ENCODE results near the gene DUS3L. TPM values are rescaled to one million over a fixed set of nuclear protein-coding genes. Genes with fewer than 3 reads are reported as not detected.
A peak's percentile ranks its signal among the peaks of the same experiment; 100 is the strongest.

The DUS3L gene
- total RNA-seq, 1 experiment from 2014 or later: 67.0 TPM

DNA sequence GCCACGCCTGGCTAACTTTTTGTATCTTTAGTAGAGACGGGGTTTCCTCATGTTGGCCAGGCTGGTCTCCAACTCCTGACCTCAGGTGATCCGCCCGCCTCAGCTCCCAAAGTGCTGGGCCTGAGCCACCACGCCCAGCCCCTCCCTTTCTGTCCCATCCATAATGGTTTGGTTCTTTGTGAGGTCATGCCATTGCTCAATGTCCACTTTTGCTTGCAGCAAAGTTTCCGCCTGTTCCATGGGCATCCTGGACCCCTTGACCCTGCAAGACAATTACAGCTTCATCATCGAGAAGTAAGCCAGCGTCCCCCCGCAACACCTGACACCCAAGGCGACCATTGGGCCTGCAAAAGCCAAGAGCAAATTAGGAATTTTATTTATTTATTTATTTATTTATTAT is 23.0 kb downstream of the DUS3L start:
- no peaks in the 10 kb centered on the region for H3K9me3 ChIP-seq (ENCODE audit: control insufficient read depth, low read depth, low read length)
- no peaks in the 10 kb centered on the region for H3K27me3 ChIP-seq (ENCODE audit: insufficient read depth, low read length)
- no peaks in the 10 kb centered on the region for H4K20me1 ChIP-seq (ENCODE audit: control insufficient read depth, insufficient read depth, insufficient read length)
- no peak overlapping the region for H3T11ph ChIP-seq (ENCODE audit: low read length)
- H3K79me1 ChIP-seq (ENCODE audit: insufficient read depth, low read depth, low read length, poor library complexity, severe bottlenecking): no peaks in the 10 kb centered on the region
- H3K23me2 ChIP-seq (ENCODE audit: insufficient read length, low read depth, low read length, poor library complexity, severe bottlenecking): no peaks in the 10 kb centered on the region
- no peak overlapping the region for H3K9ac ChIP-seq (ENCODE audit: extremely low read depth, insufficient read length, low read length)
- H3K56ac ChIP-seq (ENCODE audit: insufficient read length, low read depth, low read length): no peak overlapping the region
- no peaks in the 10 kb centered on the region for H3K79me2 ChIP-seq (ENCODE audit: insufficient read depth, low read length)
- H3K18ac ChIP-seq (ENCODE audit: insufficient read length, low read depth, low read length): no peak overlapping the region
- no peak overlapping the region for H2BK20ac ChIP-seq (ENCODE audit: low read depth, low read length, poor library complexity, severe bottlenecking)
- no peak overlapping the region for H3K4ac ChIP-seq (ENCODE audit: low read depth, low read length)
- no peak overlapping the region for H2AK5ac ChIP-seq (ENCODE audit: insufficient read length, low read length)
- Mint-ChIP-seq H3K27ac (peak overlapping the region in 1 of 3 experiments; percentile 42; a peak in 2 of 7 replicates), H3K4me3 (no peak overlapping the region), H3K9me3 (no peaks in the 10 kb centered on the region), H3K4me1 (no peaks in the 10 kb centered on the region), H3K36me3 (ENCODE audit: insufficient read depth in 1 of 3, low read depth in 3 of 3) (no peaks in the 10 kb centered on the region), H3K27me3 (ENCODE audit: low read depth) (peaks cover 3% of the 10 kb centered on the region)
- no peak overlapping the region for H2BK120ac ChIP-seq (ENCODE audit: low read depth, low read length, poor library complexity, severe bottlenecking)
- H2BK12ac ChIP-seq (ENCODE audit: insufficient read length, low read depth, low read length): no peak overlapping the region
- no CpG with 5 or more reads among the region's 10 CpGs for WGBS (ENCODE audit: extremely low coverage, insufficient read length, low lambda C conversion rate)
- no peak overlapping the region for H4K5ac ChIP-seq (ENCODE audit: insufficient read length, low read depth, low read length)
- no peak overlapping the region for H3K23ac ChIP-seq (ENCODE audit: insufficient read length, low read depth, low read length)
- H2AFZ ChIP-seq (ENCODE audit: low read length): no peak overlapping the region
- H3K4me2 ChIP-seq (ENCODE audit: insufficient read depth, insufficient read length, low read length): no peak overlapping the region
- no peaks in the 10 kb centered on the region for H3K4me1 ChIP-seq (ENCODE audit: insufficient read depth, low read length)
- H2BK15ac ChIP-seq (ENCODE audit: low read depth, low read length): no peak overlapping the region
- no peak overlapping the region for H3K14ac ChIP-seq (ENCODE audit: insufficient read depth, low read length)
- no peak overlapping the region for H4K8ac ChIP-seq (replicated peaks; ENCODE audit: insufficient read length, low read depth, low read length)
- H4K91ac ChIP-seq (ENCODE audit: insufficient read length, low read depth, low read length): no peak overlapping the region
- TF ChIP-seq CTCF (conservative IDR thresholded peaks at IDR 0.05): no peak
- H2BK5ac ChIP-seq (ENCODE audit: insufficient read length, low read length): no peak overlapping the region
- no peak for DNase-seq
- H3K27ac ChIP-seq (ENCODE audit: insufficient read length, low read depth, low read length): no peak overlapping the region
